HG03108 (cell line): ENCODE data around the gene GSS.
"Not testable (repeated sequence)": the region's sequence is repeated elsewhere in the genome, so short reads cannot be mapped to it uniquely, and the experiment has no call there.

Source experiments
- ATAC-seq: cut with Tn5 transposase; IDR thresholded peaks from one replicate; pipeline ENCODE4 v1.9.1; 2021; ENCODE audit warnings: moderate library complexity; ENCODE audit not compliant: unreplicated experiment

Gene GSS

DNA sequence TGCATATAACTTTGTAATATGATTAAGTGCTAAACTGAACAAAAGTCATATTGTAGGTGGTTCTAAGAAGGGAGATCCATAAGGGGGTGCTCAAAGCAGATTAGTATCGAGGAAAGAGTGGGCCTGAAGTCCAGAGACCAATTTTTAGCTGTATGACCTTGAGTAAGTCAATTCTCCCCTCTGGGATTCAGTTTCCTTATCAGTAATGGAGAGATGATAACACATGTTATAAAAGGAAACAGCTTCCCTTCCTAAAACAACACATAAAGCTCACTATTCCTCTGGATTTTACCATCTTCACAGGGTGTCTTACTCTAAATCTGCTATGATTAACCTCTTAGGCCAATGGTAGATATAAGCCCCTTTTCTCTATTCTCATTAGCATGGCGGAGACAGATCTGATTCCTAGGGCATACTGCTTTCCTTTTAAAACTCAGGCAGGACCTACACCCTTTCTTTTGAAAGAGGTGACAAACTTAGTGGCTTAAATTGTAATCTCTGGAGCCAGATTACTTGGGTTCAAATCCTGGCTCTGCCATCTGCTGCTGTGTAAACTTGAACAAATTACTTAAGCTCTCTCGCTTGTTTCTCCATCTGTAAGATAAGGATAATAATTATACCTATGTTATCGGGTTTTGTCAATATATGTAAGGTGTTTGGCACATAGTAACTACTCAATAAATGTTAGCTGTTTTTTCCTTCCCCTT, 39.7 kb downstream of the GSS start:
- no peak for ATAC-seq

DNA sequence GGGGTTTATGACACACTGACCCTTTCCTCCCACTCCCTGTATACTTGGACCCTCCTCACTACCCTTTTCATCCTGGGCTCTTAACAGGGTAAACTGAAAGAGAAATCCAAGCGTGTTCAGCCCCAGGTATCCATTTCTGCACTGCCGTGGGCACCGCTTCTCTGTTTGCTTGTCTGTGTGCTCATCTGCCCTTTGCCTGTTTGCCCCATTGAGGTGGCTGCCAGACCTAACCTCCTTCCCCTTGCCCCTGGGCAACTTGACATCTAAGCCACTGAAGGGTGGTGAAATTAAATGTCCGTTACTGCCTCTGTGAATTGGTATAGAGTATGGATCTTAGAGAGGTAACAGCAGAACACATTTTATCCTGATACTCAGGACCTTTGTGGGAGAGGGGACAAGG, 40.5 kb downstream of the GSS start:
- ATAC-seq: no peak

DNA sequence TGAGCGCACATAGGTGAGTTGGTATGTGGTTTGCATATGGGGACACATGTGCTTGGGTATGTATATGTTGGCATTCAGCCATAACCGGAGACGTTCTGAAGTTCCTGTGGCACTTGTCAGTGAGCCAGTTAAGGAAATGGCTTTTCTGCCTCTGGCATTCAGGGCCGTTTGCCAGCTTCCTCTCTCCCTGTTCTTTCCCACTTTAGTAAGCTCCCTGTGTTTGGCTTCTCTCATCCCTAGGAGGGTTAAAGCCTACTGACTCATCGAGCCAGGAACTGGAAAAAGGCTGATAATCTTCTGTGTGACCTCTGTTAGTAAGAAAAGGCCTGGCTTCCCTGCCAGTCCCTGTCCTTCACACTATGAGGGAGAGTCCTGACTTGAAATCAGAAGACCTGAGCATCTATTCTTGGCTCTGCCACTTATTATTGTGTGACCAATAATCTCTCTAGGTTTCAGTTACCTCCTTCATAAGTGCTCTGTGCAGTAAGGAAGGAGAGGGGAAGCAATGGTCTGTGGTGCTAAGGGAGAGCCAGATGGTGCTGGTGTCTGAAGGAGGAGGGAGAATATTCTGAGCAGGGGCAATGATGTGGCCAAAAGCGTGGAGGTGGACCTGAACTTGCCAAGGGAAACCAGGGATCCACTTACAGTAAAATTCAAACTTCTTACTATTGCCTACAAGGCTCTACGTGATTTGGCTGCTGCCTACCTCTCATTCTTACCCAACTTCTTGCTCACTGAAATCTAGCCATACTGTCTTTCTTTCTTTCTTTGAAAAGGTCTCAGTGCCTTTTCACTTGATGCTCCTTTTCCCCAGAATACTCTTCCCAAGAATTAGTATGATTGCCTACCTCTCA, 47.8 kb downstream of the GSS start:
- ATAC-seq: no peak

DNA sequence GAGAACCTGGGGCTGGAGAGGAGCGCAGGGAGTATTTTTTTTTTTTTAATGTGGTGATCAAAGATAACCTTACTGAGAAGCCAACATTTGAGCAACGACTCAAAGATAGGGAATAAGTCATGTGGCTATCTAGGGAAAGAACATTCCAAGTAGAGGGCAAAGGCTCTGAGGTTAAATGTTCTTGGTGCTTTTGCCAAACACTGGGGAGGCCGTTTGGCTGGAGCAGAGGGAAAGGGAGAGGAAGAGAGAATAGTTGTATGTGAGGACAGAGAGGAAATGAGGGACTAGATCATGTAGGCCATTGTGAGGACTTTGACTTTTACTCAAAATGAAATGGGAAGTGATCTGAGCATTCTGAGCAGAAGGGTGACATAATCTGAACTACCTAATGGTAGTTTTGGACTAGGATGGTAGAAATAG, 51.4 kb downstream of the GSS start:
- no peak for ATAC-seq

DNA sequence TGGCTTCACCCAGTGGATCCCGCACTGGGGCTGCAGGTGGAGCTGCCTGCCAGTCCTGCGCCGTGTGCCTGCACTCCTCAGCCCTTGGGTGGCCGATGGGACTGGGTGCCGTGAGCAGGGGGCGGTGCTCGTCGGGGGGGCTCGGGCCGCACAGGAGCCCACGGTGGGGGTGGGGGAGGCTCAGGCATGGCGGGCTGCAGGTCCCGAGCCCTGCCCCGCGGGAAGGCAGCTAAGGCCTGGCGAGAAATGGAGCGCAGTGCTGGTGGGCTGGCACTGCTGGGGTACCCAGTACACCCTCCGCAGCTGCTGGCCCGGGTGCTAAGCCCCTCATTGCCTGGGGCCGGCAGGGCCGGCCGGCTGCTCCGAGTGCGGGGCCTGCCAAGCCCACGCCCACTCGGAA, 56.9 kb downstream of the GSS start:
- not testable (repeated sequence) for ATAC-seq

DNA sequence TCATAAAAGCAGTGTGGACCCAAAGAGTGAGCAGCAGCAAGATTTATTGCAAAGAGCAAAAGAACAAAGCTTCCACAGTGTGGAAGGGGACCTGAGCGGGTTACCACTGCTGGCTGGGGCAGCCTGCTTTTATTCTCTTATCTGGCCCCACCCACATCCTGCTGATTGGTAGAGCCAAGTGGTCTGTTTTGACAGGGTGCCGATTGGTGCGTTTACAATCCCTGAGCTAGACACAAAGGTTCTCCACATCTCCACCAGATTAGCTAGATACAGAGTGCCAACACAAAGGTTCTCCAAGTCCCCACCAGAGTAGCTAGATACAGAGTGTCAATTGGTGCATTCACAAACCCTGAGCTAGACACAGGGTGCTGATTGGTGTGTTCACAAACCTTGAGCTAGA, 57.5 kb downstream of the GSS start:
- ATAC-seq: not testable (repeated sequence)

DNA sequence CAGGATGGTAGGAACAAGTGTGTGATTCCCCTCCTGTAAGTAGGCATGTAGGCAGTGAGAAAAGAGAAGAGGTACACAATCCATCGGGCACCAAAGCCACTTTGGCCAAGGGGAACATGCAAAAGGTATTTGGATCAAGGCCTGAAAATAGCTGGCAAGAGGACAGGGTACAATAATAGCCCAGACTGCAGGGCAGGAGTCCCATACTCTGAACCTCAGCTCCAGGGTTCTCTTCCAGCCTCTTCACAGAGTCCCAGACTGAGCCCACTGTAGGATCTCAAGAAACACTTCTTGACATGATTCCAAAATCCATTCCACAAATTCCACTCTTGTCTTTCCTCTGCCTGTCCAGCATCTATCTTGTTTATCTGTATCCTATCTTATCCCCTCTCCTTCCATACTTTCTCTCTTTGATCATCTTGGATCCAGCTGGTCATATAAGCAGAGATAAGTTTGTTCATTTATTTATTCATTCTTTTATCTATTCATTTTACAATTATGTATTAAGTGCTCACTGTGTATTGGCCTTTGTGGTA, 59.5 kb downstream of the GSS start:
- ATAC-seq: no peak

DNA sequence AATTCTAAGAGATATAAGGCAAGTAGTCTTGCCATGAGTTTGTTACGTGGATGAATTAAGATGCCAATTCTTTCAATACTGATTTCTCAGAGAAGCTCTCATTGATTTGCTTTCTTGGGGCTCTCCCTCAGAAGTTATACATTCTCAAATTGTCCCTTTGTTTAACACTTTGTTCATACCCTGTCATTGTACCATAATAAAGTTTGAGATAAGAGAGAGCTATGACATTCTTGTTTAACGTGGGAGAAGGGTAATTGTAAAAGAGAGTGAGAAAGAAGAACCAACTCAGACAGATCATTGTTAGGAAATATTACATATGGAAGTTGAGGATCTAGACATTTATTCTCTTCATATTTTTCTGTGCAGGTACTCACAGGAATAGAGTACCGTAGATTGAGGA, 60.1 kb downstream of the GSS start:
- ATAC-seq: no peak

DNA sequence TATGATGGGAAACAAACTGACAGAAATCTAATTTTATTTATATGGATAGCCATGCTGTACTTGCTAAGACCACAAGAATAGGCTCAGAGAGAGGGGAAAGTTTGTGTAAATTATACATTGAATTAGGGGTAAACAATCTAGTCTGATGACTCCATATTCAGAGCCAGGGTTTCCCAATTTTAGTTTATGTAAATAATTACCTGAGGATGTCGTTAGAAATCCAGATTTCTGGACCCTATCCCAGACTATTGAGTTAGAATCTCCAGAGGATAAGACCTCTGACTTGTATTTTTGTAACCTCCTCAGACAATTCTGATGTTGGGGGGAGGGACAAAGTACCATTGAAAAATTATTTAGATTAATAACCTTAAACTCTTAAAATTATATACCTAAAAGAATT, 60.9 kb downstream of the GSS start:
- ATAC-seq: no peak

DNA sequence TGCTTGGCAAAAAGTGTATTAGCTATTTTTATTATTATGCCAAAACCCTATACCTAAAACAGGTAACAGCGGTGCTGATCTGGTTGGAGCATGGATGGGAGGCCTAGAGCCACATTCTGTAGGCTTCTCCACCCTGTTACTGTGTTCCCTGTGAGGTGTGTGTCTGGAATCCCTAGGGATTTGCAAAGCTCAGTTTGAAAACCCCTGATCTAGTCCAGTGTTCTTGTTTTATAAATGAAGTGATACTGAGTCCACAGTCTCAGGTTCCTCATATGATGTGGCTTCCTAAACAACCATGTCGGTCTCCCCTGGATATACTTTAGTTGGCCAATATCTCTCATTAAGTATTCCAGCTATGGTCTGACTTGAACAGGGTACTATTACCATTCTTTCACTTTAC, 62.9 kb downstream of the GSS start:
- no peak for ATAC-seq

DNA sequence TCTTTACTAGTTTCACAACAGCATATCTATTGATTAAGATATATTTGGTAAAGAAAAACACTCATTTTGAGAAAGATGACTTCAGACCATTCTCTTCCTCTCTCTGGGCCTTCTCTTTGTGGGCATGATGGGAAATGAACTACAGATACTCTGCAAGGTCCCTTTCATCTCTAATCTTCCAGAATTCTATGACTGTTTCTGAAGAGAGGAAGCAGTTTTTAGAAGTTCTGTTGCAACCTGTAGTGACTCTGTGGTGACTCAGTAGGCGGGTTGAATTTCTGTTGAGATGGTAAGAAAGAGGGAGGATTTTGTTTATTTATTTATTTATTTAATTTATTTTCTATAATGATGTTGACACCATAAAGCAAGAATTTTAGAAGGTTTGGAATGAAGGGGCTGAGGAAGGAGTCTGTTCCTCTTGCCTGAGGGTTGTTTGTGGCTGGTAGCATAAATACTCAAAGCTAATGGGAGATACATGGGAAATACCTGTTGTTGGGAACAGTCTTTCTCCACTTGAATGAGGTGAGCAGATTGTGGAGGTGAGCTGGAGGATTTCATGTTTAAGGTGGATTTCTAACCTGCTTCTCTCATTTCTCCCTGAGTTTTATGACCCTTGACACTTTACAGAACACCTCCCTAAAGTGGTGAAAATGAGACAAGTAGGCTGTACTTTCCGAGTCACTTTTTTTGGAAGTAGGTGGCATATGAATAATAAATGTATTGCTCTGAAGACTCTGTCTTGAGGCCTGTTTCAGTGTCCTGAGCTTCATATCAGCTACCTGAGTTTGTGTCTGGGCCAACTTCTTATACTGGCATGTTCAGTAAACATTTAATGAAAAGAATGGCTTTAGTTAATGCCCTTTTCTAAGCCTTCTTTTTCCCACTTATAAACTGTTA, 64.2 kb downstream of the GSS start:
- ATAC-seq: no peak

DNA sequence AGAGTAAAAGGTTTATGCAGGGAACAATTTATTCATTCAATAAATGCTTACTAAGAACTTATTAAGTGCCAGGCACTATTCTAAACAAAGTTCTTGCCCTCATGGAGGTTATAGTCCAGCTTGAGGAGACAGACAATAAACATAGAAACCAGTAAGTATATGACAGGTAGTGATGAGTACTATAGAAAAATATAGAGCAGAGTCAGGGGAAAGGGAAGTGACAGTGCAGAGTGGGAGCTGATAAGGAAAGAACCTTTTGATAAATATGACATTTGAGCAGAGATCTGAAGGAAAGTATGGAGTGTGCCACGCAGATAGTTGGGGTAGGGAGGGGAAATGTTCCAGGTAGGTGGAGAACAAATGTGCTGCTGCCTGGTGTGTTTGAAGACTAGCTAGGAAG, 67.1 kb downstream of the GSS start:
- no peak for ATAC-seq

DNA sequence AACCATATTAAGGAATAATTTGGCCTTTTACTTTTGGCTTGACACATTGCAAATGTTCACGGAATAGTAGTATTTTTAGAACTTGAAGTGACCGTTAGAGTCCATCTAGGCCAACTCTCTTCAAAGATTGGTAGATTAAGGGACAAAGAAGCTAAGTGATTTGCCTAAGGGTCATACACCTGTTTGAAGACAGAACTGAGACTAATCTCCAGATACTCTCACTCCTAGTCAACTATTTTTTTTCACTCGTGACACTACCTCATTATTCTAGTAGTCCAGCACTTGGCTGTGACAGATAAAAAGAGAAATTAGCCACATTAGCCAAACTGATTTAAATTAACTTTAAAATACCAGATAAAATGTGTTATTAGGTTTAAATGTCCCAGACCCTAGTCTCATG, 68.6 kb downstream of the GSS start:
- ATAC-seq: no peak

DNA sequence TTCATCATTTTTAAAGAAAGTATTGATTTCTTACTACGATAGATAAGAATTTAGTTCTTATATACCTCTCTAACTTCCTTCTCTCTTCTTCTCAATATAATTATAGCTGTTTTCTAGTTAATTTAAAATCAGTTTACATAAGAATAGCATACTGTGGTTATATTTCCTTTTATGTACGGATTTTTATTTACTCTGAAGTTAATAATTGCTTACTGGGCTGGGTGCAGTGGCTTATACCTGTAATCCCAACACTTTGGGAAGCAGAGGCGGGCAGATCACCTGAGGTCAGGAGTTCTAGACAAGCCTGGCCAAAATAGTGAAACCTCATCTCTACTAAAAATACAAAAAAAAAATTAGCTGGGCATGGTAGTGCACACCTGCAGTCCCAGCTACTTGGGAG, 69.5 kb downstream of the GSS start:
- no peak for ATAC-seq

DNA sequence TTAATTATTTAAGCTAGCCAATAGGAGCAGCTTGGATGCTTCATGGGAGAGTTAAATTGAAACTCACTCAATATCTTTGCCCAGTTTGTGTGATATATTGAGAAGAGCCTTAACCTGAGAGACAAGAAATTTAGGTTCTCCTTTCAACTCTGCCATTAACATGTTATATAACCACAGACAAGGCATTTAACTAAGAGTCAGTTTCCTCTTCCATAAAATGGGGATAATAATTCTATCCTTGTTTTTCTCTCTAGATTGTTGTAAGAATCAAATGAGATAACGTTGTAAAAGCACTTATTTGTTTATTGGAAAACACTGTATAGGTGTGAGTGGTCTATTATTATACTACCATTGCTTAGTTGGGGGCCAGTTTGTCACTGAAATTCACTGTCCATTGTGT, 71.3 kb downstream of the GSS start:
- no peak for ATAC-seq

DNA sequence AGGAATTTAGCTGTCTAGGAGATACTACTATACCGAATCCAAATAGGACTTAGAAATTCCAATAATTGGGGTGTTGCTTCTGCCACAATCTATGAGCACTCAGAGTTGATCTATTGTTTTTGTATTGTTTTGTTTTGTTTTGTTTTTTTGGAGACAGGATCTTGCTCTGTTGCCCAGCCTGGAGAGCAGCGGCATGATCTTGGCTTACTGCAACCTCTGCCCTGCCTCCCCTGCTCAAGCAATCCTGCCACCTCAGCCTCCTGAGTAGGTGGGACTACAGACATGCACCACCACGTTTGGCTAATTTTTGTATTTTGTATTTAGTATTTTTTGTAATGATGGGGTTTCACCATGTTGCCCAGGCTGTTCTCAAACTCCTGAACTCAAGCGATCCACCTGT, 71.8 kb downstream of the GSS start:
- ATAC-seq: no peak

DNA sequence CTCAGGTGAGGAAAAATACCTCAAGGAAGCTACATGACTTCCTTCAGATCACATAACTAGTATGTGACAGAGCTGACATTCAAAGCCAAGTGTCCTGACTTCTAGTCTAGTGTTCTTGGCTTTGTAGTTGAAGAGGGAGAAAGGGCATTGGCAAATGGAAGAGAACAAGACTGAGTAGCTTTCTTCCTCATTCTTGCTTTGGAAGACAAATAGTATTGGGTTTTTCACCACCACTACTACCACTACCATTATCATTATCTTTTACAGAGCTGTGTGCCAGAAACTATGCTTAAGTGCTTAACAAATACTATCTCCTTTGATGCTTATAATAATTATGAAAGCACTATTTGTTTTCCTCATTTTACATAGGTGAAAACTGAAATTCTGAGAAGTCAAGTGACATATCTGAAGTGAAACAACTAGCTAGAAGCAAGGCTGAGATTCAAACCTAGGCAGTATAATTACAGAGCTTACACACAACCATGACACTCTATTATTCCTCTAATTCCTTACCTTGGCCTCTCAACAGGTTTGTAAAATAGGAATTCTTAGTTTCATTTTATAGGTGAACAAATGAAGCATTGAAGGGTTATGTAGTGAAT, 72.4 kb downstream of the GSS start:
- ATAC-seq: no peak

DNA sequence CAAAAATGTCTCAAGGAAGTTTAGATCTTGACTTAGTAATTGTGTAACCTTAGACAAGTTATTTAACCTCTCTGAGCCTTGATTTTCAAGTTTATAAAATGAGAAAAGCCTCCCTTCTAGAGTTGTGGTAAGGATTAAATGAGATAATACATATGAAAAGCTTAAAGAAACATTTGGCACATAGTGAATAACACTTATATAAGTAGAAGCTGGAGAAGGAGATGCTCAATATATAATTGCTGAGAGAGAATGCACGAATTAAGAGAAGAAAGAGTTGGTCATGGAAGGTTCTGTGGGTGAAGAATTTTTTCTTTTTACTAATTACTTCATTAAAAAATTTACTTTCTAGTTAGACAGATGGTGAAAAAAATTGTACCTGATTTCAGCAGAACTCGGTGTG, 73.9 kb downstream of the GSS start:
- no peak for ATAC-seq

DNA sequence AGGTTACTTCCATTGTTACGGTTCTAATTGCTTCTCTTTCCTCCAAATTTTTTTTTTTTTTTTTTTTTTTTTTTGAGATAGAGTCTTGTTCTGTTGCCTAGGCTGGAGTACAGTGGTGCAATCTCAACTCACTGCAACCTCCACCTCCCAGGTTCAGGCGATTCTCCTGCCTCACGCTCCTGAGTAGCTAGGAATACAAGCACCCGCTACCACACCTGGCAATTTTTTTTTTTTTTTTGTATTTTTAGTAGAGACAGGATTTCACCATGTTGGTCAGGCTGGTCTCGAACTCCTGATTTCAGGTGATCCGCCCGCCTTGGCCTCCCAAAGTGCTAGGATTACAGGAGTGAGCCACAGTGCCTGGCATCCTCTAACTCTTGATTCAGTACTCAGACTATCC, 74.6 kb downstream of the GSS start:
- ATAC-seq: not testable (repeated sequence)

DNA sequence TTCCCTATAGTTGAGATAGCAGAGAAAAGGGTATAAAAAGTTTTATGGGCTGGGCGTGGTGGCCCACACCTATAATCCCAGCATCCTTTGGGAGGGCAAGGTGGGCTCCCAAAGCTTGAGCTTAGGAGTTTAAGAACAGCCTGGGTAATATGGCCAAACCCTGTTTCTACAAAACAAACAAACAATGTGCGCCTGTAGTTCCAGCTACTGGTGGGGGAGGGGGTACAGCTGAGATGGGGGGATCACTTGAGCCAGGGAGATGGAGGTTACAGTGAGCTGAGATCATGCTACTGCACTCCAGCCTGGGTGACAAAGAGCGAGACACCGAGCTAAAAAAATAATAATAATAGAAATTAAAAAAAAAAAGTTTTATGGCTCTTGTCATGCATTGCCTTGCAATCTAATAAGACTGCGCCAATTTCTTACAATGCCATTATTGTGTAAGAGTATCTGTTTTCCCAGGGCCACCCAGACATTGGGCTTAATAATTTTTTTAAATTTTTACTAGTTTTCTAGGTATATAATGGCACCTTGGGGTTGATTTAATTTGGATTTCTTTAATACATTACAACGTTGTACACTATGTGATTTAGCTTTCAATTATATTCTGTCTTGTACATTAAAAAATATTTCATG, 75.3 kb downstream of the GSS start:
- ATAC-seq: no peak
